Glutamatergic neuron (in vitro differentiated cells): ENCODE data around the gene RADIL. TPM values are rescaled to one million over a fixed set of nuclear protein-coding genes. Genes with fewer than 3 reads are reported as not detected.

Experiments
- DNase-seq: peaks from one replicate; pipeline ENCODE4 v3.0.0; 2022
- H3K27ac Mint-ChIP-seq: one replicate; pipeline ENCODE4 v1.8.0; 2020; ENCODE audit warnings: mild to moderate bottlenecking, mixed read lengths, inconsistent platforms; ENCODE audit not compliant: unreplicated experiment
- H3K27me3 Mint-ChIP-seq: one replicate; pipeline ENCODE4 v1.8.0; 2020; ENCODE audit warnings: mild to moderate bottlenecking, moderate library complexity, mixed read lengths, inconsistent platforms; ENCODE audit not compliant: unreplicated experiment
- H3K36me3 Mint-ChIP-seq: one replicate; pipeline ENCODE4 v1.8.0; 2020; ENCODE audit warnings: mild to moderate bottlenecking, mixed read lengths, inconsistent platforms; ENCODE audit not compliant: unreplicated experiment
- H3K4me1 Mint-ChIP-seq: one replicate; pipeline ENCODE4 v1.8.0; 2020; ENCODE audit warnings: mild to moderate bottlenecking, low read depth, mixed read lengths, inconsistent platforms; ENCODE audit not compliant: unreplicated experiment
- H3K4me3 Mint-ChIP-seq: one replicate; pipeline ENCODE4 v1.8.0; 2020; ENCODE audit warnings: mild to moderate bottlenecking, mixed read lengths, inconsistent platforms; ENCODE audit not compliant: unreplicated experiment
- H3K9me3 Mint-ChIP-seq: one replicate; pipeline ENCODE4 v1.8.0; 2020; ENCODE audit warnings: mild to moderate bottlenecking, moderate library complexity, mixed read lengths, inconsistent platforms; ENCODE audit not compliant: unreplicated experiment
- total RNA-seq: library from RNA; stranded (reverse); fragmentation: NEBNext Ultra II Directional; extraction: Animal tissue kit (Norgen Biotek cat#: 25700); gene quantifications from one replicate; pipeline ENCODE4 v1.2.1, GENCODE V29; 2021; ENCODE audit not compliant: unreplicated experiment
- TF ChIP-seq, protein P1 (sequence below): fragments of 200-600 bp; sonication (generic); IDR thresholded peaks from one replicate; pipeline ENCODE4 v1.5.0; 2021; ENCODE audit not compliant: partially characterized antibody, unreplicated experiment

The RADIL gene
- total RNA-seq, 1 donor from 2014 or later, result 31.3 TPM

- Mint-ChIP-seq H3K36me3 (no peaks in the 10 kb centered on the region), H3K4me3 (no peak overlapping the region), H3K27me3 (peaks cover 9% of the 10 kb centered on the region), H3K4me1 (peaks cover 9% of the 10 kb centered on the region), H3K9me3 (peaks cover 4% of the 10 kb centered on the region), H3K27ac (no peak overlapping the region)
- DNase-seq, result no peak
- TF ChIP-seq, protein P1, sequence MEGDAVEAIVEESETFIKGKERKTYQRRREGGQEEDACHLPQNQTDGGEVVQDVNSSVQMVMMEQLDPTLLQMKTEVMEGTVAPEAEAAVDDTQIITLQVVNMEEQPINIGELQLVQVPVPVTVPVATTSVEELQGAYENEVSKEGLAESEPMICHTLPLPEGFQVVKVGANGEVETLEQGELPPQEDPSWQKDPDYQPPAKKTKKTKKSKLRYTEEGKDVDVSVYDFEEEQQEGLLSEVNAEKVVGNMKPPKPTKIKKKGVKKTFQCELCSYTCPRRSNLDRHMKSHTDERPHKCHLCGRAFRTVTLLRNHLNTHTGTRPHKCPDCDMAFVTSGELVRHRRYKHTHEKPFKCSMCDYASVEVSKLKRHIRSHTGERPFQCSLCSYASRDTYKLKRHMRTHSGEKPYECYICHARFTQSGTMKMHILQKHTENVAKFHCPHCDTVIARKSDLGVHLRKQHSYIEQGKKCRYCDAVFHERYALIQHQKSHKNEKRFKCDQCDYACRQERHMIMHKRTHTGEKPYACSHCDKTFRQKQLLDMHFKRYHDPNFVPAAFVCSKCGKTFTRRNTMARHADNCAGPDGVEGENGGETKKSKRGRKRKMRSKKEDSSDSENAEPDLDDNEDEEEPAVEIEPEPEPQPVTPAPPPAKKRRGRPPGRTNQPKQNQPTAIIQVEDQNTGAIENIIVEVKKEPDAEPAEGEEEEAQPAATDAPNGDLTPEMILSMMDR, result no peak
These were observed 112.6 kb downstream of the RADIL start for GRCh38 chr7:4770886-4771285.

DNA sequence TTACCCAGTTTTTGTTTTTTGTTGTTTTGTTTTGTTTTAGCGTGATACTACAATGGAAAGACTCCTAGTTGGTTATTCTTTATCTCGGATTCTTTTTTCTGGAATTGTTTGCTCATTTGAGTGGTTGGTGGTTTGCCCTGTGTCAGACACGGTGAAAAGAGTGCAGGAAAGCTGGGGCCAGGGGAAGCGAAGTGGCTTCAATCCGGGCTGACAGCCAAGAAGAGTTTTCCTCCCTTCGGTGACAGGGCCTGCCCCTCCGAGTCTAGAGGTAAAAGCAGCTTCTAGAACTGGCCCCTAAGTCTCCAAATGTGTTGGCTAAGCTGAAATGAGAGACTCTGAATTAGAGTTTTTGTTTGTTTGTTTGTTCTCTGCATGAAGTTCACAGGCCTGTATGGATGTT lies 113.8 kb downstream of the RADIL start:
- Mint-ChIP-seq H3K36me3 (no peaks in the 10 kb centered on the region), H3K4me1 (peaks cover 6% of the 10 kb centered on the region), H3K27ac (peak overlapping the region; percentile 30), H3K4me3 (no peak overlapping the region), H3K9me3 (peaks cover 2% of the 10 kb centered on the region), H3K27me3 (peaks cover 7% of the 10 kb centered on the region)
- DNase-seq, result no peak
- TF ChIP-seq, protein P1, result no peak

DNA sequence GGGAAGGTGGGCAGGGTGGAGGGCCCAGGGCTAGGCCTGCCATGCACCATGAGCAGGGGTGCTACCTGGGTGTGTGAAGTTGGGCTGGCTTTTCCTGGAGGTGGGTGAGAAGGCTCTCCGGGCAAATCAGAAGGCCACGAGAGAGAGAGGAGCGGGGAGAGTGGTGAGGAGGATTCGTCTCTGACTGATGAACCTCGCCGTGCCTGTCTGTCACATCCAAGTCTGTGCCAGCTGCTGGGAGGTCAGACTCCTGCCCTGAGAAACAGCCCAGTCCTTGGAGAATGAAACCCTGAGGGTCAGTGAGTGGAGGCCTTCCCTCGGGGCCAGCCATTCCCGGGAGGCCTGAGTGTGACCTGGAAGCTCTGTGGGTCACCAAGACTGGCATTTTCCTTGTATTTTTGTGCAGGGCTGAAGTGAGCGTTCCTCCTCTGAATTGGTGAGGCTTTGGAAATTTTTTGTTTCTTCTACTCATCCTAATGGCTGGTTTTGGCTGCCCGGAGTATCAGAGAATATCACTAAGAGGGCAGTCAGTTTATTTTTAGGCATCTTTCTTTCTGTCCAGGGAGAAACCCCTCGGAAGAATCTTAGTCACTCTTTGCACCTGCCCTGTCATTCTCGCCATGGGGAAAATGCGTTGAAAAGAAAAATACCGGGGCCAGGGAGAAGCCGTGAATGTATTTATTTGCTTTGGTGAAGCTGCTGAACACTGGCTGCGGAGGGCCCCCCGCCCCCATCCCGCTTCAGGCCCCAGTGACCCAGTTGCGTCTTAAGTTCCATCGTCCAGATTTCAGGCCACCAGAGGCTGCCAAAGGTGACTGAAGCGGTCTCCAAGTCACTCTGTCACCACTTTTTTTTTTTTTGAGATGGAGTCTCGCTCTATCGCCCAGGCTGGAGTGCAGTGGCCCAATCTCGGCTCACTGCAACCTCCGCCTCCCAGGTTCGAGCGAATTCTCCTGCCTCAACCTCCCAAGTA lies 114.6 kb downstream of the RADIL start:
- TF ChIP-seq, protein P1, result no peak
- Mint-ChIP-seq H3K27me3 (peaks cover 3% of the 10 kb centered on the region), H3K4me3 (no peak overlapping the region), H3K9me3 (peaks cover 2% of the 10 kb centered on the region), H3K4me1 (no peaks in the 10 kb centered on the region), H3K36me3 (no peaks in the 10 kb centered on the region), H3K27ac (no peak overlapping the region)
- no peak for DNase-seq

DNA sequence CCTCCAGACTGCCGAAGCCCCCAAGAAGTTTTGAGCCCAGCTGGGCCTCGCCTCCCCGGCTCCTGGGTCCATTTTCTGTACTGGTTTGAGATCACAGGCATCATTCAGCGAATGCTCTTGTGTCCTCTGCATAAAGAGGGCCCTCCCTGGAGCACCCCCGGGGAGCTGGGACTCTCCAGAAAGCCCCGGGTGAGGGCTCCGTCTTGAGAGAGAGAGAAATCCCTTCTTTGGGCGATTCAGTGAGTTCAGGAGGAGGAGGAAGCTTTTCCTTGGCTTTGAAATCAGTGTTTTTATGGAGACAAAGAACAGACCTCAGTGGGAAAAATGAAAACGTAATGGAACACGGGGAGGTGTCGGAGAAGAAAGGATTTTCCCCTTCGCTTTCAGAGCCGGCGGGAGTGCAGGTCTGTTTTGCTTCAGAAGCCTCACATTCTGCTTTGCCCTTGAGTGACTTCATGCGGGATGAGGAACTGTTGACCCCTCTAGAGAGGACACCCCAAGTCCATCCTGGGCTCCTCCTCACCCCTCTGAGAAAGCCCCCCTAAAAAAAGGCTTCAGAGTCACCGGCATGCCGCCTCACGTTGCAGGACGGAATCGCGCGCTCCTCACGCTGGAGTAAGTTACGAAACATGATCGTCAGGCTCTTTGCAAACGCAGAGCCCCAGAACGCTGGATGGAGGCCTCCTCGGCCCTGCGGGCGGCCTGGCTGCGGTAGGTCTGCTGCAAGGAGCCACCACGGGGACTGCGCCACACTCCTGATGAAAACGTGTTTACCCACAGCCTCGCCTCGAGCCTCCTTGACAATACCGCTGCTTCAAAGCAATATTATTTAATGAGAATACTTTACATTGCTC lies 116.6 kb downstream of the RADIL start:
- Mint-ChIP-seq H3K27me3 (peaks cover 7% of the 10 kb centered on the region), H3K4me3 (no peak overlapping the region), H3K36me3 (no peaks in the 10 kb centered on the region), H3K27ac (peak overlapping the region; percentile 40), H3K9me3 (peaks cover 8% of the 10 kb centered on the region), H3K4me1 (no peaks in the 10 kb centered on the region)
- TF ChIP-seq, protein P1, result no peak
- no peak for DNase-seq
